T-helper 1 cell (primary cell): ENCODE measurements around the gene HSPA6.
"Not testable (repeated sequence)": the region's sequence is repeated elsewhere in the genome, so short reads cannot be mapped to it uniquely, and the experiment has no call there.

Source experiments
- DNase-seq, 5 donors: peaks; one replicate each; pipeline ENCODE4 v3.0.0-alpha.2; 2012 to 2020

HSPA6 gene

GRCh38 chr1:161505686-161506085 lies 18.7 kb upstream of the HSPA6 start:
- no peak for DNase-seq

GRCh38 chr1:161506336-161507223 lies 17.8 kb upstream of the HSPA6 start:
- no peak for DNase-seq

- DNase-seq: no peak
Measured at GRCh38 chr1:161510477-161510876, 13.9 kb upstream of the HSPA6 start.

DNA sequence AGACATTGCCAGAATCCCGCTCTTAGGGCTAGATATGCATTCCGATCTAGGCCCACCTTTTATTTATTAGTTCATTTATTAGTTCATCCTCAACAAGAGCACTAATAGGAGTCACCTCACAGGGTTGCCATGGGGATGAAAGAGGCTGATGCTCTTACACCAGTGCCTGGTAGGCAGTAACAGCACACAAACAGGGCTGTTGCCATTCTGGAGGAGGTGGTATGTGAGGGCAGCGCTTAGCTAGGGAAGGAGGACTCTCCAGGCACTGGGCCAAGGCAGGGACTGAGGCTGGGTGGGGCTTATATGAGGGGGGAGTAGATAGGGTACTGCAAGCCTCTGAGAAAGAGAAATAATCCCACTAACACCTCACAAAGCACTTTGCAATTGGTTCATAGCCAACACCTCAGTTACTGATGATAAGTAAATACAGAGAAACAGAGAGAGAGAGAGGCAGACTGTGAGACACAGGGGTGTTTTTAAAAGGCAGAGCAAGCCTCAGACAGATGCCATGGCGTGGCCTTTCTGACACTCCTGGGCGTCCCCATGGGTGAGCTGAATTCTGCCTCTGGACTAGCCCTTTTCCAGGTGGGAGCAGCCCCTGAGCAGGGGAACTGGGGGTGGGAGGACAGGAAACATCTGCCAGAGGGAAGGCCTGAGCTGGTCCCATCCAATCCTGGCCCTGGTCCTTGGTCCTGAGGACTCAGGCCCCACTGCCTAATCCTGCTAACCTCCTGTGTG lies 13.2 kb upstream of the HSPA6 start:
- DNase-seq: no peak

DNA sequence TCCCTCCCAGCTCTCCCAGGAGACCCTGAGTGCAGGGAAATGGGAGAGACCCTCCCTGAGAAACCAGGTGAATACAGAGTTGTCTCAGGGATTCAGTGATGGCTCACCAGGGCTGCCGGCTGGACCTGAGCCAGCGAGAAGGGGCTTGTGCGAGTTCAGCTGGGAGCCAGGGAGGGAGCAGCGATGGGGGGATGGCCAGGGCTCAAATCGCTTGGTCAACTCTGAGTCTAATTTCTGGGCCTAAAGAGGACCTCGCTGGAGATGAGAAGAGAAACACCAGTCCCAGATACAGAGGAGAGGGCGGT lies 12.6 kb upstream of the HSPA6 start:
- no peak for DNase-seq

- not testable (repeated sequence) for DNase-seq
Measured at GRCh38 chr1:161512636-161513447, 11.5 kb upstream of the HSPA6 start.

DNA sequence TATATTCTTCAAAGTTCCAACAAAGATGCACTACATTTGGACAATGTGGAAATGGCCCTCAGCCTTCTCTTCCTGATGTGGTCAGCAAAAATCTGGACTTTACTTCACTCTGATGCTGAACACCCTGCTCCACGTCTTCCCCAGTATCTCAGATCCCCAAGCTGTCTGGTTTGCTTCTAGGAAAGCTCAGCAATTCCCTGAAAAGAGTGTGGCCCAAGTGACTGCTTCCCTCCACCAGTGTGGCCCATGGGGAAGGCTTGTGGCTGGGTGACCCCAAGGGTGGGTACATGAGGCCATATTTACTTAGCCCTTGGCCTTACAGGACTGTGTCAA lies 10.9 kb upstream of the HSPA6 start:
- DNase-seq: not testable (repeated sequence)

DNA sequence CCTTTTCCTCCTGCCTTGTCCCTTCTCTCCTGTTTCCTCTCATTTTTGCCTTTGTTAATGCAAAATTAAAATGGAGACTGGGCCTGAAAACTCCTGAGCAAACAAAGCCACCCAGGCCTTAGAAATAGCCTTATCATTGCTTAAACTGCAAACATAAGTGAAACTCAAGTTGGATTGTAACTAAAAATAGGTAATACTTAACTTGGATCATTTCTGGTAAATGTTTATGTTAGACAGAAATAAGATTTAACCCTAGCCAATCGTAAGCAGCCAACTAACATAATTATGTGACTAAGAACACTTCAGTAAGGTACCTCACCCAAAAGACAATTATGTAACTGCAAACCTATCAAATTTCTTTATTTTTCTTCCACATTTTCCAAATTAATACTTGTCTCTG lies 10.4 kb upstream of the HSPA6 start:
- not testable (repeated sequence) for DNase-seq

GRCh38 chr1:161523041-161523816 lies 1.1 kb upstream of the HSPA6 start:
- DNase-seq: not testable (repeated sequence)

GRCh38 chr1:161524742-161525291 lies 477 bp downstream of the HSPA6 start:
- DNase-seq: peak in 1 of 5 donors; percentile 10

- not testable (repeated sequence) for DNase-seq
Measured at GRCh38 chr1:161525321-161525720, 981 bp downstream of the HSPA6 start.

DNA sequence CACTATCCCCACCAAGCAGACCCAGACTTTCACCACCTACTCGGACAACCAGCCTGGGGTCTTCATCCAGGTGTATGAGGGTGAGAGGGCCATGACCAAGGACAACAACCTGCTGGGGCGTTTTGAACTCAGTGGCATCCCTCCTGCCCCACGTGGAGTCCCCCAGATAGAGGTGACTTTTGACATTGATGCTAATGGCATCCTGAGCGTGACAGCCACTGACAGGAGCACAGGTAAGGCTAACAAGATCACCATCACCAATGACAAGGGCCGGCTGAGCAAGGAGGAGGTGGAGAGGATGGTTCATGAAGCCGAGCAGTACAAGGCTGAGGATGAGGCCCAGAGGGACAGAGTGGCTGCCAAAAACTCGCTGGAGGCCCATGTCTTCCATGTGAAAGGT lies 1.6 kb downstream of the HSPA6 start:
- not testable (repeated sequence) for DNase-seq

DNA sequence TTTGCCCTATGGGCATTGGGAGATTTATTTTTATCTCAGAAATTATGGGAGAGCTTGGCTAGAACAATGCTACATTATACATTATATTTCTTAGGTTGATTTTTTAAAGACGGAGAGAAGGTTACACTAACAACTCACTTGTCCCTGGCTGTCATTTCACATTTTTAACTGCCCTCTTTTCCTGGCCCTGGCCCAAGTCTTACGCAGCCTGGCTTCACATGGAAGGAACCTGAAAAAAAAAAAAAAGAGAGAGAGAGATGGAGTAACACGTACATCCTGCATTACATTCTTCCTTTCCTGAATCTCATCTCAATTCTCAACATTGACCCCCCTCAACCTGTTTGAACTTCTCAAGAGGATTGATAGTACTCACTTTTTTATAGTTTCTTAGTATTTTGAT lies 4.2 kb downstream of the HSPA6 start:
- DNase-seq: not testable (repeated sequence)

DNA sequence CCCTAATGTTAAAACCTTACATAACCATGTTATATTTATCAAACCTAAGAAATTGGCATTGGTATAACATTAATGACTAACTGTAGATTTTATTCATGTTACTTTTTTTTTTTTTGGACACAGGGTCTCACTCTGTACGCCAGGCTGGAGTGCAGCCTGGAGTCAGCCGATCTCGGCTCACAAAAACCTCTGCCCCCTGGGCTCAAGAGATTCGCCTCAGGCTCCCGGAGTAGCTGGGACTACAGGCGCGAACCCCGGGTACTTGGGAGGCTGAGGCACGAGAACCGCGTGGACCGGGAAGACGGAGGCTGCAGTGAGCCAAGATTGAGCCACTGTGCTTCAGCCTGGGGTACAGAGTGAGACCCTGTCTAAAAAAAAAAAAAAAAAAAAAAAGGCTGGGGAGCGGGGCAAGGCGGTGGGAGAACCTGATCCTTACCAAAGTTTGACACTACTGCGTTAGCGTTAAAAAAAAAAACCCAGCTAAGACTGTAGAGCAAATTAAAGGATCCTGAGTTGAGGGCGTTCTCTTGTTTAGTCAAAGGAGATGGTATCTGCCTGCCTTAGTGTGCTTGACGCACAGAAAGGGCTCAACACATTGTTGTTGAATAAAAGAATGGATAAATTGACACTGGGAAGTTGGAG lies 5.2 kb downstream of the HSPA6 start:
- not testable (repeated sequence) for DNase-seq

GRCh38 chr1:161530158-161530557 lies 5.8 kb downstream of the HSPA6 start:
- DNase-seq: peak in 4 of 5 donors; percentile 43 to 68 (median 54)

DNA sequence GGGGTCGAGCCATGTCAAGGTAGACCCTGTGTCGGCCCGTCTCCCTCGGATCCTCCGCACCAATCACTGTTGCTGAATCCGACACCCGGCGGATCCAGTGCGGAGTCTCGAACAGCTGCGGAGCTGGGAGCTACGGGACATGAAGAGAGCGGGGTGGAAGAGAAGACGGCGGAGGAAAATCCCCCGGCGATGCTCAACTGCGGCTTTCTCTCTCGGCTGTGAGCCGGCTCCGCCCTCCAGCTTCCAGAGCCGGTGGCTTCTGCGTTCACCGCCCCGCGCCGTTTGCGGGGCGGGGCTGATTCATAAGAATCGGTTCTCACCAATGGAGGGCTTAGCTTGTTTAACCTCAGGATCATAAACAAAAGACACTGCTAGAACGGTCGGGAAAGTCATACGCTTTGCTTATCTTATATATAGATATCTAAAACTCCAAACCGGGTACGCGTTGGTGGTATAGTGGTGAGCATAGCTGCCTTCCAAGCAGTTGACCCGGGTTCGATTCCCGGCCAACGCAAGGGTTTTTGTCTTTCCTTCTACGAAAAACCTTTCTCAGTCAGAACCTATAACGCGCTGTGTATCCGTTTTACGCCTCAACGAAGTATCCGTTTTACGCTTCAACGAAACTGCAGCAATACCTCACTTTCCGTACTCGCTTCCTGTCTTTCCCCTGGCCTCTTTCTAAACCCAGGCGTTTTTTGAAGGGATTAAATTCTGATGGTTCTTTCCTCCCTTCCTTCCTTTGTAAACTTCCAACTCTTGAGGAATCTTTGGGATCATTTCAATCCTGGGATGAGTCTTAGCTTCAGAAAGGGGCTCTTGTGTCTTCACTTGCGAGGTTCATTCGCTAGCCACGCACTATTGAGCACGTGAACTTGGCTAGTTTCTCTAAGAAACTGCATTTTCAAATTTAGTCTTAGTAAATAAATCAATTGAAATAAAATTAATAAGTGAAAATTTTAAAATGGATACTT lies 6.6 kb downstream of the HSPA6 start:
- DNase-seq: peak; percentile 73 to 95 (median 82)

DNA sequence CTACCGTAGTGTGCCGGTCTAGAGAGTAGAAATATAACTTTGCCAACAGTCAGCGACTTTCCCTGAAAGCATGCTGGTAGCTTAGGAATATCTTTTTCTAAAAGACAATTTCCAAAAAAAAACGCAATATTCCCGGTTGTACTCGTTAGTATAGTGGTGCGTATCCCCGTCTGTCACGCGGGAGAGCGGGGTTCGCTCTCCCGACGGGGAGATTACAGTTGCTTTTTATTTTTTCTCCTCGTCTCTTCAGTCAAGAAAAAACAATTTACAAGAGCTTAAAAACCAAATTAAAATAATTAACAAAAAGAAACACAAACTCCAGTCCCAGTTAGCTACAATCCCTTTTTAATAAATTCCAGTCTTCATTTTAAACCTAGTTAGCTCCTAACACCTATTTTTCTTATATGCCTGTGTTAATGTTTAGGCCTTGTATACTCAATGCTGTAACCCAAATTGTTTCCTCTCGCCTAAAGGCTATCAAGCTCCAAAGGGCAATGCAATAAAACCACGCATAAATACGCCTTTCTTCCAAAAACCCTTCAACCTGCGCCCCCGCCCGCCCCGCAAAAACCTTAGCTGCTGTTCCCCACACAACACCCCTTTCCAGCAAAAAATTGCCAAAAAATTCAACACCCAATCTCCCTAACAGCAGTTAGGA lies 7.8 kb downstream of the HSPA6 start:
- no peak for DNase-seq

- DNase-seq: not testable (repeated sequence)
Measured at GRCh38 chr1:161532644-161533567, 8.6 kb downstream of the HSPA6 start.
